ENCODE data around the gene TMC4. TPM values are rescaled to one million over a fixed set of nuclear protein-coding genes. Genes with fewer than 3 reads are reported as not detected.
A peak's percentile ranks its signal among the peaks of the same experiment; 100 is the strongest.

TMC4 gene
- total RNA-seq, 1 donor from 2014 or later = 48.3 TPM

DNA sequence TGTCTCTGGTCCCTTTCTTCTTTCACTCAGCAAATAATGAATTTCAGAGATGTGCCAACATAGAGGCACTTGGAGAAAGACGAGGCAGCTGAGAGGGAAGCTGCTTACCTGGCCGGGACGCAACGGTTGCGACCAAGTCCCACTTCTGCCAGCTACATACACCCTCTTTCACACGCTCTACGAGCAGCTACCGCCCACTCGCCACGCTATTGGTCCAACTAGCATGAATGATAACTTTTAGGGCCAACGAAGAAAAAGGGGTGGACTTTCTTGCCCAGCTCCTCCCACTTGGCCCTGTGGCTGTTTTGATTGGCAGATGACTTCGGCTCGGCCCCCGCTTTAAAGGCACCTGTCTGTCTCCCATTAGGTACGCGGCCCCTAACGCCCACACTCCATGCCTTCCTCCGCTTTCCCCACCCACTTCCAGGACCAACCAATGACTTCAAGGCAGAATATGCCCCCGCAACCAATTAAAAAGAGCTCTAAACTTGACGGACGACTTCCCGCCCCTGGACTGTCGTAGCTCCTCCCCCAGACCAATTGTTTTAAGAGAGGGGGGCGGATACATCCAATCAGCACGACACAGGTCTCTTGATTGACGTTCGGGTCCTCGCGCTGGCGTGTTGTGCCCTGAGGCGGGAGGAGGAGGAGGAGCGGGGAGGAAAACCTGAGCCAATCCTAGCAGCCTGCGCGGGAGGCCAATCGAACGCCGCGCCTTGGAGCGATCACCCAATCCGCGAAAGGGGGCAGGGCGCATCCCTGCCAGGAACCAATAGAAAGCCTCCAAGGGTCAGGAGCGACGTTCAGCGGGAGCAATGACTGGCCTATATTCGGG, 35.9 kb downstream of the TMC4 start:
- Histone ChIP-seq H3K4me3 (peak overlapping the region; percentile 96), H3K36me3 (peaks cover 8% of the 10 kb centered on the region), H3K4me1 (peaks cover 37% of the 10 kb centered on the region), H3K9me3 (no peaks in the 10 kb centered on the region), H3K27ac (peak overlapping the region; percentile 98), H3K27me3 (no peaks in the 10 kb centered on the region)
- DNase-seq (peak; percentile 100), ATAC-seq (peak; percentile 93)
- intact Hi-C loops (cut with DNase I) = no loop called here
- TF ChIP-seq CTCF (IDR thresholded peaks at IDR 0.05) = no peak

DNA sequence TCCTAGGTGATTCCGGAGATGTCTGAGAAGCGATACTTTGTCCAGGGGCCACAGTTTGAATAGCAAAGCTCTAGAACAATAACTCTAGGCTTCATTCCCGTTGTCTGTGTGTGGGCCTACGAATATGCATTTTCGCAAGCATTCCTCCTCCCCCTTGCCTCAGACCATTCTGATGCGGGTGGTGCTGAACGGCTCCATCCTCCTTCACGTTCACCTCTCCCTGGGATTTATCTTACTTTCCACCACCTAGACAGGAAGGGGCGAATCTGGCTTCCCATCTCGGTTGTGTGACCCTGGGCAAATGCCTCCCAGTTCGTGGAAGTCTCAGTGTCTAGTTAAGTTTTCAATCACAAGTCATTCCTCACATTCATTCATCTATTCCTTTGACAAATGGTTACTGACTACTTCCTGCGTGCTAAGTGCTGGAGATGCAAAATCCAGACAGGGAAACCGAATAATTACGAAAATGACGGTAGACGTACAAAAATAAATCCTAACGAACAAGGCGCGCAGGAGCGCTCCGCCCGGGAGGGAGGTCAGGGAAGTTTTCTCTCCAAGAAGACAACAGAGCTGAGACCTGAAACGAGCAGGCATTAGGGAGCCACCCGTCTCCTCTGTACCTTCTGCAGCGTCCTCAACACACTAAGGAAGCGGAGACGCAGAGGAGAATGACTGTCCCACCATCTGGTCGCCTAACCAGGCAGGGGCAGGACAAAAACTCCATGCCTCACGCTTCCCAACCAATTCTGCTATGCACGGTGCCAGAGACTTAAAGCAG, 36.7 kb downstream of the TMC4 start:
- Histone ChIP-seq H3K4me1 (peaks cover 33% of the 10 kb centered on the region), H3K9me3 (no peaks in the 10 kb centered on the region), H3K27me3 (no peaks in the 10 kb centered on the region), H3K27ac (peak overlapping the region; percentile 55), H3K36me3 (peaks cover 12% of the 10 kb centered on the region), H3K4me3 (peak overlapping the region; percentile 59)
- ATAC-seq (no peak), DNase-seq (no peak)
- no peak for TF ChIP-seq CTCF (IDR thresholded peaks at IDR 0.05)
- intact Hi-C loops (cut with DNase I) = no loop called here

GRCh38 chr19:54133957-54134590, 38.9 kb downstream of the TMC4 start:
- Histone ChIP-seq H3K36me3 (peaks cover 23% of the 10 kb centered on the region), H3K4me3 (no peak overlapping the region), H3K27ac (no peak overlapping the region), H3K27me3 (no peaks in the 10 kb centered on the region), H3K4me1 (peaks cover 14% of the 10 kb centered on the region), H3K9me3 (no peaks in the 10 kb centered on the region)
- no peak for TF ChIP-seq CTCF (IDR thresholded peaks at IDR 0.05)
- DNase-seq (no peak), ATAC-seq (no peak)
- intact Hi-C loops (cut with DNase I) = no loop called here

DNA sequence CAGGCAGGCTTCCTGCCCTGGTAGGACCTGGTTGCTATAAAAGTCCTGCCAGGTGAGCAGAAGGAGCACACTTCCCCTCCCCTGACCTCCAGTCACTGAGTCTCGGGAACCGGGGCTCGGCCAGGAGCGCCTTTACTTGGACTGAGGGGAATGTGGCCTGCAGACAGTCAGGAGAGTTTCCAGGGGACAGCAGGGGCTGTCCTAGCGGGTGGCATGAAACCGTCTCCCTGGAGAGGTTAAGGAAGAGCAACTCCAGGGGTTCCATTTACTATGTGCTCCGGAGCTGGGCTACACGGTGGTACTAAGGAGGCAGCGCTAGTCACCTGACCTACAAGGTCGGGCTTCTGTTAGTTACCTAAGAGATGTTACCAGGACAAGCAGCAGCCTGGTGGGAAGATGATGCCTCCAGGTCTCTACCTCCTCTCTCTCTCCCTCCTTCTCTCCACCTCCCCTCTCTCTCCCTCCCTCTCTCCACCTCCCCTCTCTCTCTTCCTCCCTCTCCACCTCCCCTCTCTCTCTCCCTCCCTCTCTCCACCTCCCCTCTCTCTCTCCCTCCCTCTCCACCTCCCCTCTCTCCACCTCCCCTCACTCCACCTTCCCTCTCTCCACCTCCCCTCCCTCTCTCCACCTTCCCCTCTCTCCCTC, 39.5 kb downstream of the TMC4 start:
- Histone ChIP-seq H3K36me3 (peaks cover 29% of the 10 kb centered on the region), H3K4me1 (peaks cover 8% of the 10 kb centered on the region), H3K4me3 (no peak overlapping the region), H3K27me3 (no peaks in the 10 kb centered on the region), H3K27ac (no peak overlapping the region), H3K9me3 (no peaks in the 10 kb centered on the region)
- intact Hi-C loops (cut with DNase I) = no loop called here
- no peak for TF ChIP-seq CTCF (IDR thresholded peaks at IDR 0.05)
- no peak for ATAC-seq
- no peak for DNase-seq

DNA sequence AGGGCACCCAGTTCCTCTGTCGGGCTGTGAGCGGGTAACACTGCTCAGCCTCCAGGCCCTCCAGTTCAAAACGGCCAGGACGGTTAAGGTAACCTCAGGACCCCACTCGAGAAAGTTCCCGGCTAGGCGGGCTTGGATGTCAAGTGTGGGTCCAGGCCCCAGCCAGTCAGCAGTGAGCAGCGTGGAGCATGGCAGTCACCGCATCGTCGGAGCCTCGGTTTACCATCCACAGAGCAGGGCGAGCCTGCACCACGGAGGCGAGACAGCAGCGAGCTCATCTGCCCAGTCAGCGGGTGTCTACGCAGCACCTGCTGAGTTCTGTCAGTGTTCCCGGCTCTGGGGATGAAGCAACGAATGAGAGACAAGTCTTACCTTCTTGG, 43.4 kb downstream of the TMC4 start:
- TF ChIP-seq CTCF (IDR thresholded peaks at IDR 0.05) = no peak

More for the DNA sequence above, 43.4 kb downstream of the TMC4 start:
- H3K27ac ChIP-seq = no peak overlapping the region
- H3K4me3 ChIP-seq = no peak overlapping the region
- H3K36me3 ChIP-seq = peaks cover 68% of the 10 kb centered on the region
- H3K27me3 ChIP-seq = no peaks in the 10 kb centered on the region
- no peaks in the 10 kb centered on the region for H3K9me3 ChIP-seq
- no peaks in the 10 kb centered on the region for H3K4me1 ChIP-seq
- DNase-seq (no peak), ATAC-seq (no peak)
- intact Hi-C loops (cut with DNase I) = no loop called here

Measured in upper lobe of right lung (tissue), 1 donor.